MM.1S (cell line): ENCODE results near the gene VENTX.

ENCODE experiments used
- DNase-seq: peaks from one replicate; pipeline ENCODE4 v3.0.0-alpha.2; 2015
- H2AFZ ChIP-seq: fragments of 300-600 bp; sonication (generic); 2 replicates; pipeline ENCODE4 v1.6.0; 2016; ENCODE audit warnings: antibody characterized with exemption, low read length
- H3F3A ChIP-seq: fragments of 300-600 bp; sonication (generic); 2 replicates; pipeline ENCODE4 v1.6.1; 2016; ENCODE audit warnings: mild to moderate bottlenecking, antibody characterized with exemption, low read length, moderate library complexity, mixed read lengths; ENCODE audit not compliant: insufficient read depth
- H3K27ac ChIP-seq: fragments of 300-600 bp; sonication (generic); 2 replicates; pipeline ENCODE4 v1.5.1; 2016; ENCODE audit warnings: mild to moderate bottlenecking, low read length
- H3K27me3 ChIP-seq: fragments of 300-600 bp; sonication (generic); replicated peaks from 2 replicates; pipeline ENCODE4 v1.6.0; 2016; ENCODE audit warnings: low read length; ENCODE audit not compliant: insufficient read depth
- H3K36me3 ChIP-seq: fragments of 300-600 bp; sonication (generic); replicated peaks from 2 replicates; pipeline ENCODE4 v1.6.1; 2016; ENCODE audit warnings: mild to moderate bottlenecking, low read length, mixed read lengths; ENCODE audit not compliant: insufficient read depth
- H3K4me1 ChIP-seq: fragments of 300-600 bp; sonication (generic); 2 replicates; pipeline ENCODE4 v1.6.1; 2016; ENCODE audit warnings: low read length, mixed read lengths
- H3K4me2 ChIP-seq: fragments of 300-600 bp; sonication (generic); 2 replicates; pipeline ENCODE4 v1.6.0; 2016; ENCODE audit warnings: low read depth, low read length
- H3K4me3 ChIP-seq: fragments of 300-600 bp; sonication (generic); 2 replicates; pipeline ENCODE4 v1.5.1; 2016; ENCODE audit warnings: low read length, mixed read lengths
- H3K79me2 ChIP-seq: fragments of 300-600 bp; sonication (generic); 2 replicates; pipeline ENCODE4 v1.6.1; 2016; ENCODE audit warnings: mixed run types, low read length, mixed read lengths
- H3K9ac ChIP-seq: fragments of 300-600 bp; sonication (generic); 2 replicates; pipeline ENCODE4 v1.6.1; 2016; ENCODE audit warnings: low read length, mixed read lengths
- H3K9me2 ChIP-seq: fragments of 300-600 bp; sonication (generic); replicated peaks from 2 replicates; pipeline ENCODE4 v1.6.1; 2016; ENCODE audit warnings: mild to moderate bottlenecking, low read length, mixed read lengths; ENCODE audit not compliant: insufficient read depth
- H3K9me3 ChIP-seq: fragments of 300-600 bp; sonication (generic); replicated peaks from 2 replicates; pipeline ENCODE4 v1.6.1; 2016; ENCODE audit warnings: mild to moderate bottlenecking, low read length, mixed read lengths; ENCODE audit not compliant: insufficient read depth
- H4K20me1 ChIP-seq: fragments of 300-600 bp; sonication (generic); 2 replicates; pipeline ENCODE4 v1.6.1; 2016; ENCODE audit warnings: mild to moderate bottlenecking, low read length, moderate library complexity, mixed read lengths; ENCODE audit not compliant: insufficient read depth
- EZH2 ChIP-seq: fragments of 300-600 bp; sonication (generic); optimal IDR thresholded peaks from 2 replicates; pipeline ENCODE3; 2017; ENCODE audit warnings: low read depth, mild to moderate bottlenecking, antibody characterized with exemption, low read length, mixed read lengths
- EZH2phosphoT487 ChIP-seq: fragments of 300-600 bp; sonication (generic); IDR thresholded peaks from 2 replicates; pipeline ENCODE4 v1.6.1; 2018; ENCODE audit warnings: antibody characterized with exemption, low read length
- TF ChIP-seq, protein P1 (sequence below): fragments of 300-600 bp; sonication (generic); IDR thresholded peaks from 2 replicates; pipeline ENCODE4 v1.5.1; 2016; ENCODE audit warnings: antibody characterized with exemption, low read length, mixed read lengths

Gene VENTX

DNA sequence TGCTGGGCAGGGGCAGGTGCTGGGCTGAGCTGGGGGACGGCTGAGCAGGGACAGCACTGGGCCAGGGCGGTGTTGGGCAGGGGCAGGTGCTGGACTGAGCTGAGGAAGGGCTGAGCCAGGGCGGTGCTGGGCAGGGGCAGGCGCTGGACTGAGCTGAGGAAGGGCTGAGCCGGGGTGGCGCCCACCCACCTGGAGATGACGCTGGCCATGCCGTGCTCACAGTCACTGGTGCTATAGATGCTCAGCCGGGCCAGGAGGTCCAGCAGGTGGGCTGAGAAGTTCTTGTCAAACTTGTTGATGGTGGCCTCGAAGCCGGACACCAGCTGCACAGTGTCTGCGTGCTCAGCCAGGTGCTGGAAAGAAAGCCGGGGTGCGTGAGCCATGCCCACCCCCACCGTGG, 43.4 kb downstream of the VENTX start:
- no peaks in the 10 kb centered on the region for H3K9me3 ChIP-seq
- H3K9ac ChIP-seq = no peak overlapping the region
- H3K9me2 ChIP-seq = no peaks in the 10 kb centered on the region
- no peak for TF ChIP-seq EZH2phosphoT487
- TF ChIP-seq, protein P1, sequence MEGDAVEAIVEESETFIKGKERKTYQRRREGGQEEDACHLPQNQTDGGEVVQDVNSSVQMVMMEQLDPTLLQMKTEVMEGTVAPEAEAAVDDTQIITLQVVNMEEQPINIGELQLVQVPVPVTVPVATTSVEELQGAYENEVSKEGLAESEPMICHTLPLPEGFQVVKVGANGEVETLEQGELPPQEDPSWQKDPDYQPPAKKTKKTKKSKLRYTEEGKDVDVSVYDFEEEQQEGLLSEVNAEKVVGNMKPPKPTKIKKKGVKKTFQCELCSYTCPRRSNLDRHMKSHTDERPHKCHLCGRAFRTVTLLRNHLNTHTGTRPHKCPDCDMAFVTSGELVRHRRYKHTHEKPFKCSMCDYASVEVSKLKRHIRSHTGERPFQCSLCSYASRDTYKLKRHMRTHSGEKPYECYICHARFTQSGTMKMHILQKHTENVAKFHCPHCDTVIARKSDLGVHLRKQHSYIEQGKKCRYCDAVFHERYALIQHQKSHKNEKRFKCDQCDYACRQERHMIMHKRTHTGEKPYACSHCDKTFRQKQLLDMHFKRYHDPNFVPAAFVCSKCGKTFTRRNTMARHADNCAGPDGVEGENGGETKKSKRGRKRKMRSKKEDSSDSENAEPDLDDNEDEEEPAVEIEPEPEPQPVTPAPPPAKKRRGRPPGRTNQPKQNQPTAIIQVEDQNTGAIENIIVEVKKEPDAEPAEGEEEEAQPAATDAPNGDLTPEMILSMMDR = no peak
- no peak for TF ChIP-seq EZH2
- H3K27ac ChIP-seq = no peak overlapping the region
- peaks cover 5% of the 10 kb centered on the region for H3K79me2 ChIP-seq
- H3K4me1 ChIP-seq = peaks cover 27% of the 10 kb centered on the region
- no peaks in the 10 kb centered on the region for H3K27me3 ChIP-seq
- peaks cover 26% of the 10 kb centered on the region for H3F3A ChIP-seq
- no peak overlapping the region for H3K4me3 ChIP-seq
- peaks cover 6% of the 10 kb centered on the region; the same call in 1 of the 2 replicates for H3K36me3 ChIP-seq
- no peak overlapping the region for H3K4me2 ChIP-seq
- peak; percentile 2 for DNase-seq
- H2AFZ ChIP-seq = no peak overlapping the region
- no peaks in the 10 kb centered on the region for H4K20me1 ChIP-seq

DNA sequence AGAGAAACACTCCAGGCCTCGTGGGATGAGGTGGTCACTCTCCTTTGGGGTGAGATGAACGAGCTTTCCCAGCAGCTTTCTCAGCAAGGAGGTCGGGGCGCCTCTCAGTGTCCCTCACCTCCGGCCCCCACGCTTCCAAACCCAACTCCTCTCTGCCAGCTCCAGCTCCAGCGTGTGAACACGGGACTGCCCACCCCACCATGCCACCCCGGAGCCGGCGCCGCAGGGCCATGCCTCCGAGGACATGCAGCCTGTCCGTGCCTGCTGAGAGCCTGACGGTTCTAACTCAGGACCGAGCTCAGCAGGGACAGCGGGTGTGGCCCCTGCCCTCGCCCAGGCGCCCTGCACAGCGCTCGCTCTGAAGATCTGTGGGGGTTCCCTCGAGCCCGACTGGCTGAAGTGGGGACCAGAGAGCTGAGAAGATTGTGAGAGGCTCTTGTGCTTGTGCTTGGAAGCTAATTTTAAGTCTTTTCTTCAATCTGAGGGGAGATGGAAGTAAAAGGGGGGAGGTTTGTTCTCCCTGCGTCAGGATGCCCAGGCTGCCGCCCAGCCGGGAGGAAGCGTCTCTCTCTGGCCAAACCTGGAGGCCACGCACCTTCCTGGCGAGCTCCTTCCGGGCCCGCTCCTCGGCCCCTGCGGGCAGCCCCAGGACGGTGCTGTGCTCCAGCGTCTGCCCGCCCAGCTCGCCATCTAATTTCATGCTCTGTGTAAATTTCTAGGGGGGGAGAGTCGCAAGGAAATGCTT, 44.1 kb downstream of the VENTX start:
- Histone ChIP-seq H3K9me3 (no peaks in the 10 kb centered on the region), H4K20me1 (no peaks in the 10 kb centered on the region), H3K9ac (no peak overlapping the region), H3K9me2 (no peaks in the 10 kb centered on the region), H3K79me2 (no peaks in the 10 kb centered on the region), H3K36me3 (peaks cover 6% of the 10 kb centered on the region; the same call in 1 of the 2 replicates), H3K4me2 (no peak overlapping the region), H2AFZ (no peak overlapping the region), H3K27ac (no peak overlapping the region), H3K27me3 (no peaks in the 10 kb centered on the region), H3K4me3 (no peak overlapping the region), H3K4me1 (peaks cover 27% of the 10 kb centered on the region), H3F3A (peaks cover 20% of the 10 kb centered on the region)
- peak; percentile 3 for DNase-seq
- TF ChIP-seq, protein P1 = no peak
- no peak for TF ChIP-seq EZH2phosphoT487
- no peak for TF ChIP-seq EZH2

DNA sequence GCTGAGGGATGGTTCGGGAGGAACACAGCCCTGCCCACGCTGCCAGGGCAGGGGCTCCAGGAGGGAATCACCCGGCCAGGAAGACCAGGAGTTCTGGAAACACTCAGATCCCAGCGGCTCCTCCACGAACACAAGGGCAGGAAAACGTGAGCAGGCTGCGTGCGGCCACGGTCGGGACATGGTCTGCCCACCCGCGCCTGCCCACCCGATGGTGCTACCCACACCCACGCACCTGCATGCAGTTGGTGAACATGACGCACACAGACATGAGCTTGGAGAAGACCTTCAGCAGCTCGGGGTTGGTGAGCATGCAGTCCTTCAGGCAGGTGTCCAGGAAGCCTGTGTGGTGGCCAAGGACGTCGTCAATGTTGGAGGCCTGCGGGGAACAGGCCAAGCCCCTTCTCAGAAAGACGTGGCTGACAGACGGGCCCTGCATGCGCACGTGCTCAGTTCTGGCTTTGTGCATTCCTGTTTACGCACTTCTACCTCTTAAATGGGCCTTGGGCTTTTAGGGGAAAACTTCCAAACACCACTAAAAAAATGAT, 45.3 kb downstream of the VENTX start:
- peaks cover 6% of the 10 kb centered on the region; the same call in 1 of the 2 replicates for H3K36me3 ChIP-seq
- H3K9ac ChIP-seq = no peak overlapping the region
- H3K27me3 ChIP-seq = no peaks in the 10 kb centered on the region
- H3K9me3 ChIP-seq = no peaks in the 10 kb centered on the region
- TF ChIP-seq, protein P1 = no peak
- peaks cover 16% of the 10 kb centered on the region for H3K4me1 ChIP-seq
- H3K4me3 ChIP-seq = no peak overlapping the region
- no peaks in the 10 kb centered on the region for H4K20me1 ChIP-seq
- H2AFZ ChIP-seq = no peak overlapping the region
- H3K4me2 ChIP-seq = no peak overlapping the region
- H3K27ac ChIP-seq = no peak overlapping the region
- no peak for DNase-seq
- peaks cover 9% of the 10 kb centered on the region; the same call in 1 of the 2 replicates for H3F3A ChIP-seq
- no peaks in the 10 kb centered on the region for H3K79me2 ChIP-seq
- no peaks in the 10 kb centered on the region for H3K9me2 ChIP-seq
